Neural cell (in vitro differentiated cells): ENCODE measurements around the gene CDK13.

Experiments used
- CTCF ChIP-seq: fragments of 450-650 bp; IDR thresholded peaks from 2 replicates; pipeline ENCODE4 v1.5.1; 2014; ENCODE audit warnings: antibody characterized with exemption, mild to moderate bottlenecking, moderate library complexity; ENCODE audit not compliant: poor library complexity, severe bottlenecking
- EP300 ChIP-seq: fragments of 450-650 bp; conservative IDR thresholded peaks from 2 replicates; pipeline ENCODE4 v1.6.1; 2014; ENCODE audit warnings: antibody characterized with exemption, mild to moderate bottlenecking, moderate library complexity; ENCODE audit not compliant: poor library complexity, severe bottlenecking
- EZH2 ChIP-seq: fragments of 200-600, 300-800 bp; shearing (Covaris generic), sonication (generic); IDR thresholded peaks from 2 replicates; pipeline ENCODE4 v1.6.1; 2014; ENCODE audit warnings: antibody characterized with exemption, low read length, borderline replicate concordance, mild to moderate bottlenecking; ENCODE audit not compliant: insufficient read depth, poor library complexity, severe bottlenecking
- POLR2AphosphoS5 ChIP-seq: IDR thresholded peaks from 2 replicates; pipeline ENCODE4 v1.6.1; 2012
- RAD21 ChIP-seq: fragments of 450-650 bp; conservative IDR thresholded peaks from 2 replicates; pipeline ENCODE4 v1.6.1; 2014; ENCODE audit warnings: antibody characterized with exemption, mild to moderate bottlenecking, moderate library complexity
- REST ChIP-seq: IDR thresholded peaks from 2 replicates; pipeline ENCODE4 v1.6.1; 2012; ENCODE audit warnings: borderline replicate concordance
- TAF1 ChIP-seq: IDR thresholded peaks from 2 replicates; pipeline ENCODE4 v1.6.1; 2012; ENCODE audit warnings: low read depth

- TF ChIP-seq POLR2AphosphoS5: no peak
- TF ChIP-seq CTCF: no peak
- no peak for TF ChIP-seq RAD21
- TF ChIP-seq EZH2: no peak
- TF ChIP-seq TAF1: no peak
- TF ChIP-seq REST: no peak
- TF ChIP-seq EP300: no peak
These were observed 172.8 kb downstream of the CDK13 start for GRCh38 chr7:40122940-40123254.
